AML-193 (cell line): ENCODE data around the gene SPATA2L.
"Not testable (repeated sequence)": the region's sequence is repeated elsewhere in the genome, so short reads cannot be mapped to it uniquely, and the experiment has no call there.

Experiments
- DNase-seq, 2 experiments: peaks; one replicate each; lab custom pipeline; 2025; lab: John Stamatoyannopoulos, UW

The SPATA2L gene

GRCh38 chr16:89690392-89690901 is 11.1 kb downstream of the SPATA2L start:
- no peak for DNase-seq

GRCh38 chr16:89689621-89690020 is 11.9 kb downstream of the SPATA2L start:
- not testable (repeated sequence) for DNase-seq

- no peak for DNase-seq
Measured at GRCh38 chr16:89689142-89689541, 12.4 kb downstream of the SPATA2L start.

DNA sequence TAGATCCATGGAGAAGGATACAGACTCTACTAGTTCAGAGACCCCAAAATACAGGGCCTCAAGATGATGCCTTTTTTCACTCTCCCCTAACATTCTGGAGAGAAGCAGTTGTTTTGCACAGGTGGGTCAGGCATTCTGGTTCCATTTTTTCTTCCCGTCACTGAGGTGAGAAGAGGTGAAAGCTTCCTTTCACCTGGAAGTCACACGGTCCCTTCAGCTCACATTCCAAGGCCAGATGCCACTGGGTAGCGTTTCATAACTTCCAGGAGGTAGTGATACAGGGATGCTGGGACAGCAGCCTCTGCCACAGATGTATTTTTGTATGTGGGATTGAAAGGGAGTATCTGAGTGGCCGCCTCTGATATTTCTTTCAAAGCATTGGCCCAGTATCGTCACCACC is 13.1 kb downstream of the SPATA2L start:
- DNase-seq = no peak

GRCh38 chr16:89687092-89687940 is 14.2 kb downstream of the SPATA2L start:
- DNase-seq = no peak

DNA sequence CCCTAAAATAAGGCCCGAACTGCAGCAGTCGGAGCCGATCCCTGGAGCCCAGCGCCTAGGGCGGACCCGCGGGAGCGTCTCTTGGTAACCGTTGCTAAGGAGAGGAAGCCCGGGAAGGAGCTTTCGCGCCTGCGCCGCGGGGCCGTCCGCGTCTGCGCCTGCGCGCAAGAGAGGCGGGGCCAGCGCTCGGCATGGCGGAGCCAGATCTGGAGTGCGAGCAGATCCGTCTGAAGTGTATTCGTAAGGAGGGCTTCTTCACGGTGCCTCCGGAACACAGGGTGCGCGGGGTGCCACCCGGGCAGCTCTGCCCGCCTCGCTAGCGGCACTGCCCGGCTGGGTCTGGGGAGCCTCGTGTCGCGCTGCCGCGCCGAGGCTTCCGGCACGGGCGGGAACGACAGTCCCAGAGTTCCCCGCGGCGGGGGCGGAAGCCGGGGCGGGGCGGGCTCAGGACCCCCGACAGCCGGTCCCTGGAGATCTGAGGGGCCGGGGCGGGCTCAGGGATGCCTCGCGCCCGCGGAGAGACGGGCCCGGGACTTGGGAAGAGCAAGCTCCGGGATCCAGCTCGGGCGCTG is 14.9 kb downstream of the SPATA2L start, which contains the start of gene CDK10:
CDK10 (plus strand) TSS at position 170 of the 572 bp plus-strand sequence; CDS start at position 192, 22 bp downstream.
- DNase-seq = peak; percentile 64 to 75

- no peak for DNase-seq
Measured at GRCh38 chr16:89685916-89686315, 15.6 kb downstream of the SPATA2L start.

DNA sequence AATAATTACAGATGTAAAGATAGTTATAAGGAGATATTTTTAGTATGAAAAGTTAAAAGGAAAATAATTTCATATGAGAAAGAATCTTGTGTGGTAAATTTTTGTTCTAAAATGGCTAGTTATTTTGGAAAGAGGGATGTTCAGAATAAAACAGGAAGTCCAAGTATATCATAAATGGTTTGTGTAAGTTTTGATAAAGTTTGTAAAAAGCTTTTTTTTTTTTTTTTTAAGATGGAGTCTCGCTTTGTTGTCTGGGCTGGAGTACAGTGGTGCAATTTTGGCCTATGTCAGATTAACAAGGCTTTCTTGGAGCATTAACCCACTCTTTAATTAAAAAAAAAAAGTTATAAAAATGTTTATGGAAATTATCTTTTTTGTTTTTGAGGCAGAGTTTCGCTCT is 23.2 kb downstream of the SPATA2L start:
- no peak for DNase-seq

GRCh38 chr16:89672177-89672941 is 29.1 kb downstream of the SPATA2L start:
- no peak for DNase-seq

GRCh38 chr16:89671565-89671964 is 29.9 kb downstream of the SPATA2L start:
- not testable (repeated sequence) for DNase-seq

DNA sequence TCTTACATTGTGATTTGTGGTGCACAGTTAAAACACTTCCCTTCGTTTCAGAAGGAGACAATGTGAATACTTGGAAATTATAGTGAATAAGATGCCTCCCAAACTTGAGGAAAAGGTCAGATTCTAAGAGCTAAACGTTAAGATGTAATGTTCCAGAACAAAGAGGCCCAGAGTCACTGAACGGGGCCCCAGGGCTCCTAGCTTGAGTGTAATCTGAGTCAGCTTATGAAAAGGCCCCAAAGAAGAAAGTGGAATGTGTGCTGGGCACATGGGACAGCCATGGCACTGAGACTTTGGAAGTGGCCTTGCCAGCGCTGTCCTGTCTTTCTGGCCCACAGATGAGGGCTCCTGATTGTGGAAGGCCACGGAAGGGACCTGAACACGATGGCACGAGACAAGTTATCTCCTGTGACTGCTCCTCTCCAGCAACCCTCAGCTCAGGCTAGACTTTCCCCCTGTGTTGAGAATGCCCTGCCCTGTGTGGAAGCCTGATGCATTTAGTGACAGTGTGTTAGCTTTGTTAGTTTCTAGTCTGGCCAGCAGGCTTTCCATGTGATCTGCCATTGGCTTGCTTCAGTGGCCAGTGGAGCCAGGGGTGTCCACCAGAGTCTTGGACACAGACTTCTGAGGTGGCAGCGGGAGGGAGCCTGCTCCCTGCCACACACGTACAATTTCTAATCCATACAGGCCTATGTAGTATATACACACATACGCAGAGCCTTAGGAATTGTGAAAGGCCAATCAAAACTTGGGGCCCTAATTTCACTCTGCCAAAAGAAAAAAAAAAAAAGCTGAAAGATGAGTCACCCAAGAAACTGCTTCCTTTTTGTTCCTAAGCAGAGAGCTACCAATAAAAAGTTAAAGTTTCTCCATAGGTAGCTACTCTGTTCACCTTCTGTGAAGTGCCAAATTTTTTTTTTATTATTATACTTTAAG is 30.7 kb downstream of the SPATA2L start:
- DNase-seq = peak; percentile 22 to 37

GRCh38 chr16:89669755-89670154 is 31.8 kb downstream of the SPATA2L start:
- DNase-seq = no peak

GRCh38 chr16:89668790-89669158 is 32.7 kb downstream of the SPATA2L start:
- no peak for DNase-seq

DNA sequence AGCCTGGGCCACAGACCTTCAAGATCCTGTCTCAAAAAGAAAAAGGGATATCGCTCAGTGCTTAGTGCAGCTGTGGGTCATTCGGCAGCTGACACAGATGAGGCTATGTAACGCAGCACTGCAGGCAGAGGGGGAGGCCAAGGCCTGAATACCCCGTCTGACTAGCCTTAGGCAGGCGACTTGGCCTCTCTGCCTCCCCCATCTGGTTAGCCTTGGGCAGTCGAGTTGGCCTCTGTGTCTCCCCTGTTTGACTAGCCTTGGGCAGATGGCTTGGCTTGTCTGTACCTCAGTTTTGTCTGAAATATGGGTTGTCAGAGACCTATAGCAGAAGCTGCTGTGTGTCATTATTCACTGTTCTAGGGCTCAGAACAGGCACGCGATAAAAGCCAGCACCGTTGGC is 33.9 kb downstream of the SPATA2L start:
- DNase-seq = no peak

DNA sequence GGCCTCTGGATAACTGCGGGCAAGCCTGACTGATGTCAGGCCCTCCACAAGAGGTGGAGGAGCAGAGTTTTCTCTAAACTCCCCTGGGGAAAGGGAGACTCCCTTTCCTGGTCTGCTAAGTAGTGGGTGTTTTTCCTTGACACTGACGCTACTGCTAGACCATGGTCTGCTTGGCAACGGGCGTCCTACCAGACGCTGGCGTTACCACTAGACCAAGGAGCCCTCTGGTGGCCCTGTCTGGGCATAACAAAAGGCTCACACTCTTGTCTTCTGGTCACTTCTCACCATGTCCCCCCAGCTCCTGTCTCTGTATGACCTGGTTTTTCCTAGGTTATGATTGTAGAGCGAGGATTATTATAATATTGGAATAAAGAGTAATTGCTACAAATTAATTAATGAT is 34.5 kb downstream of the SPATA2L start:
- DNase-seq = not testable (repeated sequence)

GRCh38 chr16:89664238-89664637 is 37.3 kb downstream of the SPATA2L start:
- not testable (repeated sequence) for DNase-seq

- no peak for DNase-seq
Measured at GRCh38 chr16:89661215-89661614, 40.3 kb downstream of the SPATA2L start.

- no peak for DNase-seq
Measured at GRCh38 chr16:89660146-89660545, 41.4 kb downstream of the SPATA2L start.

DNA sequence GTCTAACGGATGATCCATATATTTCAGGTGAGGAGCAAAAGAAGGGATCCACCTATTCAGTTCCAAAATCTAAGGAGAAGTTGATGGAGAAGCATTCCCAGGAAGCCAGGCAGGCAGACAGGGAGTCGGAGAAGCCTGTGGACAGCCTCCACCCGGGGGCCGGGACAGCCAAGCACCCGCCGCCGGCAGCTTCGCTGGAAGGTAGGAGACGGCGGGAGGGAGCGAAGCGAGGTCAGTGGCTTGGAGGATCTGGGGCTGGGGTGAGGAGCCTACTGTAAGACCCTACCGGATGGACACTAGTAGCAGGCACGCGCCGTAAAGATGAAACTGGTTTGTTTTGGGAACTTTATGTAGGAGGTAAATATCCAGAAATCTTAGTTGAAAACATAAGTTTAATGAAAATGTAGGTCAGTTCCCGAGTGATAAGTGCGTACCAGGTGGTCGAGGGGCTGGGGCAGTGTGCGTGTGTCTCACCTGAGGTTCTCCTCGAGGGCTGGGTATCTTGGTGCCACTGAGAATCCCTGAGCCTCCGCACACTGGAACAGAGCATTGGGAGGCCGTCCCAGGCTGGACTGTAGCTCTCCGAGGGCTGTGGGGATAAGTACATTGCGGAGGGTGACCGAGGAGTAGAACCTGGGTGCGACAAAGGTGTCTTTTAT is 43.2 kb downstream of the SPATA2L start:
- DNase-seq = peak in 1 of 2 experiments; percentile 35

GRCh38 chr16:89657442-89658220 is 43.9 kb downstream of the SPATA2L start, which contains the start of the genes CHMP1A and SPATA33:
Gene CHMP1A, minus strand, starts transcription at chr16:89657708. Its CDS starts 120 bp downstream, at chr16:89657588.
Gene SPATA33, plus strand, starts transcription at chr16:89657836. Its CDS starts 76 bp downstream, at chr16:89657912.
- DNase-seq = peak; percentile 54 to 65
